H9 (cell line): ENCODE results near the gene CWH43. TPM values are rescaled to one million over a fixed set of nuclear protein-coding genes. Genes with fewer than 3 reads are reported as not detected.

Experiments used
- DNase-seq: peaks from one replicate; pipeline ENCODE4 v3.0.0-alpha.2; 2017
- H2AFZ ChIP-seq: one replicate; pipeline ENCODE4 v1.6.1; 2013; ENCODE audit warnings: mild to moderate bottlenecking, low read length, control low read depth, moderate library complexity
- H2AK5ac ChIP-seq: 2 replicates; pipeline ENCODE4 v1.6.1; 2013; ENCODE audit warnings: low read length, control low read depth, mixed read lengths; ENCODE audit not compliant: insufficient read length
- H2BK120ac ChIP-seq: one replicate; pipeline ENCODE4 v1.6.1; 2013; ENCODE audit warnings: low read depth, mild to moderate bottlenecking, low read length, control low read depth, inconsistent platforms; ENCODE audit not compliant: poor library complexity, severe bottlenecking
- H2BK12ac ChIP-seq: 2 replicates; pipeline ENCODE4 v1.6.1; 2013; ENCODE audit warnings: low read length, control low read depth, mixed read lengths, low read depth; ENCODE audit not compliant: insufficient read length
- H2BK15ac ChIP-seq: 2 replicates; pipeline ENCODE4 v1.6.1; 2013; ENCODE audit warnings: low read depth, low read length, control low read depth
- H2BK20ac ChIP-seq: one replicate; pipeline ENCODE4 v1.6.1; 2013; ENCODE audit warnings: low read depth, mild to moderate bottlenecking, low read length, control low read depth, inconsistent platforms; ENCODE audit not compliant: poor library complexity, severe bottlenecking
- H2BK5ac ChIP-seq: 2 replicates; pipeline ENCODE4 v1.6.1; 2013; ENCODE audit warnings: low read length, control low read depth, mixed read lengths; ENCODE audit not compliant: insufficient read length
- H3K14ac ChIP-seq: 2 replicates; pipeline ENCODE4 v1.6.1; 2013; ENCODE audit warnings: low read length, control low read depth; ENCODE audit not compliant: insufficient read depth
- H3K18ac ChIP-seq: 2 replicates; pipeline ENCODE4 v1.6.1; 2013; ENCODE audit warnings: low read depth, mild to moderate bottlenecking, mixed read lengths, low read length, control low read depth; ENCODE audit not compliant: insufficient read length
- H3K23ac ChIP-seq: 2 replicates; pipeline ENCODE4 v1.6.1; 2013; ENCODE audit warnings: low read length, control low read depth, mixed read lengths, low read depth; ENCODE audit not compliant: insufficient read length
- H3K23me2 ChIP-seq: 2 replicates; pipeline ENCODE4 v1.6.1; 2013; ENCODE audit warnings: low read depth, mild to moderate bottlenecking, mixed read lengths, low read length, control low read depth; ENCODE audit not compliant: insufficient read length, poor library complexity, severe bottlenecking
- H3K27ac ChIP-seq: 2 replicates; pipeline ENCODE4 v1.5.1; 2013; ENCODE audit warnings: low read length, control low read depth, mixed read lengths, low read depth; ENCODE audit not compliant: insufficient read length
- H3K27me3 ChIP-seq: 2 replicates; pipeline ENCODE4 v1.6.1; 2013; ENCODE audit warnings: low read length, control low read depth, inconsistent platforms; ENCODE audit not compliant: insufficient read depth
- H3K4ac ChIP-seq: 2 replicates; pipeline ENCODE4 v1.6.1; 2013; ENCODE audit warnings: low read depth, mild to moderate bottlenecking, control low read depth, inconsistent platforms, low read length, moderate library complexity
- H3K4me1 ChIP-seq: 2 replicates; pipeline ENCODE4 v1.6.1; 2013; ENCODE audit warnings: low read length, control low read depth, inconsistent platforms; ENCODE audit not compliant: insufficient read depth
- H3K4me2 ChIP-seq: 2 replicates; pipeline ENCODE4 v1.6.1; 2013; ENCODE audit warnings: low read length, control low read depth, mixed read lengths; ENCODE audit not compliant: insufficient read length, insufficient read depth
- H3K56ac ChIP-seq: 2 replicates; pipeline ENCODE4 v1.6.1; 2013; ENCODE audit warnings: low read depth, mild to moderate bottlenecking, mixed read lengths, low read length, control low read depth; ENCODE audit not compliant: insufficient read length
- H3K79me1 ChIP-seq: 2 replicates; pipeline ENCODE4 v1.6.1; 2013; ENCODE audit warnings: low read depth, mild to moderate bottlenecking, moderate library complexity, low read length, control low read depth, inconsistent platforms; ENCODE audit not compliant: insufficient read depth, poor library complexity, severe bottlenecking
- H3K79me2 ChIP-seq: 2 replicates; pipeline ENCODE4 v1.6.1; 2013; ENCODE audit warnings: low read length, control low read depth, inconsistent platforms; ENCODE audit not compliant: insufficient read depth
- H3K9ac ChIP-seq: 2 replicates; pipeline ENCODE4 v1.6.1; 2013; ENCODE audit warnings: low read length, control low read depth, mixed read lengths; ENCODE audit not compliant: insufficient read length; ENCODE audit errors: extremely low read depth
- H3K9me3 ChIP-seq: one replicate; pipeline ENCODE4 v1.6.1; 2013; ENCODE audit warnings: low read depth, low read length, inconsistent platforms; ENCODE audit not compliant: control insufficient read depth
- H3T11ph ChIP-seq: one replicate; pipeline ENCODE4 v1.6.1; 2013; ENCODE audit warnings: mild to moderate bottlenecking, low read length, control low read depth, inconsistent platforms
- H4K20me1 ChIP-seq: one replicate; pipeline ENCODE4 v1.6.1; 2013; ENCODE audit not compliant: control insufficient read depth, insufficient read length, insufficient read depth
- H4K5ac ChIP-seq: 2 replicates; pipeline ENCODE4 v1.6.1; 2013; ENCODE audit warnings: low read depth, mild to moderate bottlenecking, mixed read lengths, low read length, control low read depth; ENCODE audit not compliant: insufficient read length
- H4K8ac ChIP-seq: replicated peaks from 2 replicates; pipeline ENCODE4 v1.6.1; 2013; ENCODE audit warnings: low read length, control low read depth, mixed read lengths, low read depth; ENCODE audit not compliant: insufficient read length
- H4K91ac ChIP-seq: 2 replicates; pipeline ENCODE4 v1.6.1; 2013; ENCODE audit warnings: low read depth, mild to moderate bottlenecking, moderate library complexity, mixed read lengths, low read length, control low read depth; ENCODE audit not compliant: insufficient read length
- H3K27ac Mint-ChIP-seq, 3 experiments: 2 replicates in 2 of 3; 3 replicates in 1 of 3; pipeline ENCODE4 v1.8.0; 2020 to 2021; ENCODE audit warnings: mixed read lengths in 3 of 3, mild to moderate bottlenecking in 1 of 3, moderate library complexity in 1 of 3
- H3K27me3 Mint-ChIP-seq: 2 replicates; pipeline ENCODE4 v1.8.0; 2021; ENCODE audit warnings: low read depth, mild to moderate bottlenecking, moderate library complexity, mixed read lengths
- H3K36me3 Mint-ChIP-seq, 3 experiments: 2 replicates in 2 of 3; 3 replicates in 1 of 3; pipeline ENCODE4 v1.8.0; 2020 to 2021; ENCODE audit warnings: low read depth in 3 of 3, mixed read lengths in 3 of 3; ENCODE audit not compliant: insufficient read depth in 1 of 3
- H3K4me1 Mint-ChIP-seq, 2 experiments: 2 replicates each; pipeline ENCODE4 v1.8.0; 2020; ENCODE audit warnings: mixed read lengths in 2 of 2
- H3K4me3 Mint-ChIP-seq, 2 experiments: 2 replicates in 1 of 2; 3 replicates in 1 of 2; pipeline ENCODE4 v1.8.0; 2020 to 2021; ENCODE audit warnings: mild to moderate bottlenecking in 2 of 2, mixed read lengths in 2 of 2, moderate library complexity in 1 of 2
- H3K9me3 Mint-ChIP-seq, 2 experiments: 2 replicates in 1 of 2; 3 replicates in 1 of 2; pipeline ENCODE4 v1.8.0; 2020; ENCODE audit warnings: mild to moderate bottlenecking in 2 of 2, mixed read lengths in 2 of 2, moderate library complexity in 1 of 2
- WGBS: extraction: QIAGEN DNeasy Blood & Tissue Kit; methylation state at CpG from one replicate; pipeline ENCODE4 v1.1.7; 2013; ENCODE audit warnings: missing lambda C conversion rate, low lambda C conversion rate, mixed read lengths; ENCODE audit not compliant: insufficient read length; ENCODE audit errors: extremely low coverage; 5-methylcytosine and 5-hydroxymethylcytosine counted together
- total RNA-seq: library from RNA; stranded (reverse); gene quantifications from 2 replicates; pipeline ENCODE4 v1.2.1, GENCODE V29; 2021
- TF ChIP-seq, protein P1 (sequence below): fragments of 200-600 bp; sonication (generic); conservative IDR thresholded peaks from 3 replicates; pipeline ENCODE4 v1.8.0; 2021; ENCODE audit warnings: antibody characterized with exemption, mild to moderate bottlenecking

Gene CWH43
- total RNA-seq, 1 experiment from 2014 or later: not detected

DNA sequence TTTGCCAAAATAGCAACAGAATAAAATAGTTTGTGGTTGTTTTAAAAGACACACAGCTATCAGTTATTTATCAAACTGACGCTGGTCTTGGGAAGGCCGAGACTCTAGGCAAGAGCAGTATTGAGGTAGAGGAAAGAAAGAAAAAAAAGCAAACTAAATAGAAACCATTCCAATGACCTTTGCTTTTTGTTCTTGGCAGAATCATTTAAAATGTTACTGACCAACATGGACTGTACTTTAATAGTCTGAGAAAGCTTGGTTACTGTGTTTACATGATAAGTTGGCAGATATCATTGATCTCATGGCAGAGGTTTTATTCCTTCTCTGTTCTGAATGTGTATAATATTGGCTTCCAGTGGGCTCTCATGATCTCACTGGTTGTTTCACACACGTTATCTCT, 11.9 kb downstream of the CWH43 start:
- H4K20me1 ChIP-seq: no peaks in the 10 kb centered on the region
- H3K23ac ChIP-seq: no peak overlapping the region
- H4K8ac ChIP-seq: no peak overlapping the region
- H3K4me2 ChIP-seq: no peak overlapping the region
- no peaks in the 10 kb centered on the region for H3K79me2 ChIP-seq
- no peak overlapping the region for H3K14ac ChIP-seq
- no peak overlapping the region for H2BK20ac ChIP-seq
- no peak overlapping the region for H2BK12ac ChIP-seq
- no peak overlapping the region for H2AFZ ChIP-seq
- H3K79me1 ChIP-seq: no peaks in the 10 kb centered on the region
- TF ChIP-seq, protein P1, sequence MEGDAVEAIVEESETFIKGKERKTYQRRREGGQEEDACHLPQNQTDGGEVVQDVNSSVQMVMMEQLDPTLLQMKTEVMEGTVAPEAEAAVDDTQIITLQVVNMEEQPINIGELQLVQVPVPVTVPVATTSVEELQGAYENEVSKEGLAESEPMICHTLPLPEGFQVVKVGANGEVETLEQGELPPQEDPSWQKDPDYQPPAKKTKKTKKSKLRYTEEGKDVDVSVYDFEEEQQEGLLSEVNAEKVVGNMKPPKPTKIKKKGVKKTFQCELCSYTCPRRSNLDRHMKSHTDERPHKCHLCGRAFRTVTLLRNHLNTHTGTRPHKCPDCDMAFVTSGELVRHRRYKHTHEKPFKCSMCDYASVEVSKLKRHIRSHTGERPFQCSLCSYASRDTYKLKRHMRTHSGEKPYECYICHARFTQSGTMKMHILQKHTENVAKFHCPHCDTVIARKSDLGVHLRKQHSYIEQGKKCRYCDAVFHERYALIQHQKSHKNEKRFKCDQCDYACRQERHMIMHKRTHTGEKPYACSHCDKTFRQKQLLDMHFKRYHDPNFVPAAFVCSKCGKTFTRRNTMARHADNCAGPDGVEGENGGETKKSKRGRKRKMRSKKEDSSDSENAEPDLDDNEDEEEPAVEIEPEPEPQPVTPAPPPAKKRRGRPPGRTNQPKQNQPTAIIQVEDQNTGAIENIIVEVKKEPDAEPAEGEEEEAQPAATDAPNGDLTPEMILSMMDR: no peak
- H2BK120ac ChIP-seq: no peak overlapping the region
- H3K4me1 ChIP-seq: no peaks in the 10 kb centered on the region
- H2BK5ac ChIP-seq: no peak overlapping the region
- H3K4me3 Mint-ChIP-seq: no peak overlapping the region
- H3K4me1 Mint-ChIP-seq: no peaks in the 10 kb centered on the region
- no peak overlapping the region for H3K27ac ChIP-seq
- no peak overlapping the region for H3K56ac ChIP-seq
- peaks cover 2 to 9% (median 6%) of the 10 kb centered on the region in 3 experiments; a peak in 5 of 7 replicates for H3K36me3 Mint-ChIP-seq
- WGBS: no CpG with 5 or more reads among the region's 3 CpGs
- H3K4ac ChIP-seq: no peak overlapping the region
- DNase-seq: no peak
- no peaks in the 10 kb centered on the region for H3K23me2 ChIP-seq
- no peak overlapping the region for H4K91ac ChIP-seq
- no peak overlapping the region for H3K9ac ChIP-seq
- peaks cover 78 to 88% of the 10 kb centered on the region in 2 experiments for H3K9me3 Mint-ChIP-seq
- no peak overlapping the region for H3T11ph ChIP-seq
- no peak overlapping the region for H3K27ac Mint-ChIP-seq
- H4K5ac ChIP-seq: no peak overlapping the region
- H3K27me3 Mint-ChIP-seq: peaks cover 4% of the 10 kb centered on the region
- H3K27me3 ChIP-seq: no peaks in the 10 kb centered on the region
- H2BK15ac ChIP-seq: no peak overlapping the region
- peaks cover 79% of the 10 kb centered on the region for H3K9me3 ChIP-seq
- no peak overlapping the region for H3K18ac ChIP-seq
- H2AK5ac ChIP-seq: no peak overlapping the region
